KMS-11 (cell line): ENCODE results near the gene THBS4.
"Not testable (repeated sequence)": the region's sequence is repeated elsewhere in the genome, so short reads cannot be mapped to it uniquely, and the experiment has no call there.

Source experiments
- H2AFZ ChIP-seq: fragments of 200-600 bp; sonication (generic); 2 replicates; pipeline ENCODE4 v1.6.1; 2016; ENCODE audit warnings: antibody characterized with exemption, mixed run types, low read depth
- H3K27ac ChIP-seq: fragments of 200-600 bp; sonication (generic); 2 replicates; pipeline ENCODE4 v1.6.1; 2016; ENCODE audit warnings: mild to moderate bottlenecking, mixed run types
- H3K27me3 ChIP-seq: fragments of 200-600 bp; sonication (generic); 2 replicates; pipeline ENCODE4 v1.6.1; 2017; ENCODE audit warnings: mild to moderate bottlenecking, low read depth, mixed run types, moderate library complexity; ENCODE audit not compliant: insufficient read depth
- H3K36me3 ChIP-seq: fragments of 200-600 bp; sonication (generic); 2 replicates; pipeline ENCODE4 v1.6.1; 2017; ENCODE audit warnings: mild to moderate bottlenecking, mixed run types; ENCODE audit not compliant: insufficient read depth
- H3K4me1 ChIP-seq: fragments of 200-600 bp; sonication (generic); 2 replicates; pipeline ENCODE4 v1.6.1; 2016; ENCODE audit warnings: mild to moderate bottlenecking, low read depth, mixed run types; ENCODE audit not compliant: poor library complexity, severe bottlenecking
- H3K4me2 ChIP-seq: fragments of 200-600 bp; sonication (generic); 2 replicates; pipeline ENCODE4 v1.7.0; 2016; ENCODE audit warnings: mild to moderate bottlenecking, mixed run types
- H3K4me3 ChIP-seq: fragments of 200-600 bp; sonication (generic); IDR thresholded peaks from 2 replicates; pipeline ENCODE4 v1.6.1; 2017; ENCODE audit warnings: low read depth, low read length, mixed read lengths; ENCODE audit not compliant: insufficient read depth
- H3K79me2 ChIP-seq: fragments of 200-600 bp; sonication (generic); 2 replicates; pipeline ENCODE4 v1.6.1; 2016; ENCODE audit warnings: low read depth, mixed run types; ENCODE audit not compliant: insufficient read depth
- H3K9ac ChIP-seq: fragments of 200-600 bp; sonication (generic); 2 replicates; pipeline ENCODE4 v1.6.1; 2016; ENCODE audit warnings: mild to moderate bottlenecking, mixed run types
- H4K20me1 ChIP-seq: fragments of 200-600 bp; sonication (generic); 2 replicates; pipeline ENCODE4 v1.6.1; 2016; ENCODE audit warnings: mild to moderate bottlenecking, mixed run types; ENCODE audit not compliant: insufficient read depth
- TF ChIP-seq, protein P1 (sequence below): fragments of 200-600 bp; sonication (generic); conservative IDR thresholded peaks from 2 replicates; pipeline ENCODE4 v1.6.1; 2017; ENCODE audit warnings: low read depth, mild to moderate bottlenecking, antibody characterized with exemption, low read length, moderate library complexity, mixed read lengths

Gene THBS4

DNA sequence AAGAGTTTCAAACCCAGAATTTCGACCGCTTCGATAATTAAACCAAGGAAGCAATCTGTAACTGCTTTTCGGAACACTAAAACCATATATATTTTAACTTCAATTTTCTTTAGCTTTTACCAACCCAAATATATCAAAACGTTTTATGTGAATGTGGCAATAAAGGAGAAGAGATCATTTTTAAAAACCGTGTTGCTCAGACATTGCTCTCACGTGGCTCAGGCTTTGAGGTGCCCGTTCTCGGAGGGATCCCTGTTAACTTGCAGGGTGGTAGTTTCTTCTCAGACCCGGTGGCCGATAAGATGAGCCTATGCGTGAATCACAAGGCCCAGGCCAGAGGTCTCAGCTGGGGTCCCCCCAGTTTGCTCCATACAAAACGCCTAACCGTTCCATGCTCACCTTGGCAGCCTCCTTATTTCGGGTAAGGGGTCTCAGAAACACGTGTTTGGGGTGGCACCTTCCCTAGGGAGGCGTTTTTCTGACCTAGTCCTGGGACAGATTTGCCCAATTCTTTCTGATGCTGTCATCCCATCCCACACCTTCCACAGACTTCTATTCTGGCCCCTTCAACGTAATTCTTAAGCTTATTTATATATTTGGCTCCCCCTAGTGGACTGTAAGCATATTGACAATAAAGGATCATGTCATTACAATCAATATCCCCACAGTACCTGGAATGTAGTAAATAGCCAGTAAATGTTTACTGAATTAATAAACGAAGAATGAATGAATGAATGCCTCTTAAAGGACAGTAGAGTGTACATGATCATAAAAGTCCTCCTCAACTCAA lies 48.1 kb downstream of the THBS4 start:
- H3K36me3 ChIP-seq = no peaks in the 10 kb centered on the region
- no peaks in the 10 kb centered on the region for H3K27me3 ChIP-seq
- H3K9ac ChIP-seq = no peak overlapping the region
- no peak overlapping the region for H2AFZ ChIP-seq
- no peaks in the 10 kb centered on the region for H4K20me1 ChIP-seq
- H3K27ac ChIP-seq = no peak overlapping the region
- H3K4me3 ChIP-seq = no peak overlapping the region
- no peaks in the 10 kb centered on the region for H3K4me1 ChIP-seq
- TF ChIP-seq, protein P1, sequence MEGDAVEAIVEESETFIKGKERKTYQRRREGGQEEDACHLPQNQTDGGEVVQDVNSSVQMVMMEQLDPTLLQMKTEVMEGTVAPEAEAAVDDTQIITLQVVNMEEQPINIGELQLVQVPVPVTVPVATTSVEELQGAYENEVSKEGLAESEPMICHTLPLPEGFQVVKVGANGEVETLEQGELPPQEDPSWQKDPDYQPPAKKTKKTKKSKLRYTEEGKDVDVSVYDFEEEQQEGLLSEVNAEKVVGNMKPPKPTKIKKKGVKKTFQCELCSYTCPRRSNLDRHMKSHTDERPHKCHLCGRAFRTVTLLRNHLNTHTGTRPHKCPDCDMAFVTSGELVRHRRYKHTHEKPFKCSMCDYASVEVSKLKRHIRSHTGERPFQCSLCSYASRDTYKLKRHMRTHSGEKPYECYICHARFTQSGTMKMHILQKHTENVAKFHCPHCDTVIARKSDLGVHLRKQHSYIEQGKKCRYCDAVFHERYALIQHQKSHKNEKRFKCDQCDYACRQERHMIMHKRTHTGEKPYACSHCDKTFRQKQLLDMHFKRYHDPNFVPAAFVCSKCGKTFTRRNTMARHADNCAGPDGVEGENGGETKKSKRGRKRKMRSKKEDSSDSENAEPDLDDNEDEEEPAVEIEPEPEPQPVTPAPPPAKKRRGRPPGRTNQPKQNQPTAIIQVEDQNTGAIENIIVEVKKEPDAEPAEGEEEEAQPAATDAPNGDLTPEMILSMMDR = peak; percentile 90
- no peaks in the 10 kb centered on the region for H3K79me2 ChIP-seq
- H3K4me2 ChIP-seq = no peak overlapping the region

DNA sequence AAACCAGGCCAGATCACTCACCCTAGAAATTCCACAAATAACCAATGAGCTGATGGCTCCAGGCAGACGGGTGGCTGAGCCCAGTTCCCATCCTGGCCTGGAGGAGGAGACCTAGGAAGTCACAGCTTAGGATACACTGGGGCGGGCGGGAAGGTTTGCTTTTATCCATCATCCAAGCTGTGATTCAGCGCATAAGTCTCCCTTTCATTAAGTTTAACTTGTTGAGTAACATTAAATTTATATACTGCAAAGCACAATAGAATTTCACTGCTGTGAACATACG lies 55.7 kb downstream of the THBS4 start:
- TF ChIP-seq, protein P1 = no peak

DNA sequence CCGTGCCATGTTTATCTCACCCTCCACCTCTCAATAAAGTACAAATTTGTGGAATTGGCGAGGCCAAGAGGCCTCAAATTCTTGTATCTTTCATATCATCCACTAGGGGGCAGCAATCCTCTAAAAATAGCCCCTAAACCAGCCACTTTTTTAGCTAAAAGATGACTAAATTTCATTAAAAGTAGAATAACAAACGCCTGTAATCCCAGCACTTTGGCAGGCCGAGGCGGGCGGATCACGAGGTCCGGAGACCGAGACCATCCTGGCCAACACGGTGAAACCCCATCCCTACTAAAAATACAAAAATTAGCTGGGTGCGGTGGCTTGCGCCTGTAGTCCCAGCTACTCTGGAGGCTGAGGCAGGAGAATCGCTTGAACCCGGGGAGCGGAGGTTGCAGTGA lies 56.6 kb downstream of the THBS4 start:
- H3K36me3 ChIP-seq, H4K20me1 ChIP-seq, H3K4me2 ChIP-seq, H3K9ac ChIP-seq, H3K4me1 ChIP-seq, H3K27me3 ChIP-seq, H3K79me2 ChIP-seq, H3K4me3 ChIP-seq, H3K27ac ChIP-seq: not testable (repeated sequence)
- TF ChIP-seq, protein P1 = peak; percentile 95
- peak overlapping the region; percentile 35; the same call in 1 of the 2 replicates for H2AFZ ChIP-seq

More for the DNA sequence above, 55.7 kb downstream of the THBS4 start:
- H3K27ac ChIP-seq = no peak overlapping the region
- no peaks in the 10 kb centered on the region for H3K36me3 ChIP-seq
- H3K4me1 ChIP-seq = no peaks in the 10 kb centered on the region
- H3K4me3 ChIP-seq = no peak overlapping the region
- no peaks in the 10 kb centered on the region for H3K79me2 ChIP-seq
- H4K20me1 ChIP-seq = no peaks in the 10 kb centered on the region
- H2AFZ ChIP-seq = no peak overlapping the region
- no peaks in the 10 kb centered on the region for H3K27me3 ChIP-seq
- no peak overlapping the region for H3K9ac ChIP-seq
- no peak overlapping the region for H3K4me2 ChIP-seq

DNA sequence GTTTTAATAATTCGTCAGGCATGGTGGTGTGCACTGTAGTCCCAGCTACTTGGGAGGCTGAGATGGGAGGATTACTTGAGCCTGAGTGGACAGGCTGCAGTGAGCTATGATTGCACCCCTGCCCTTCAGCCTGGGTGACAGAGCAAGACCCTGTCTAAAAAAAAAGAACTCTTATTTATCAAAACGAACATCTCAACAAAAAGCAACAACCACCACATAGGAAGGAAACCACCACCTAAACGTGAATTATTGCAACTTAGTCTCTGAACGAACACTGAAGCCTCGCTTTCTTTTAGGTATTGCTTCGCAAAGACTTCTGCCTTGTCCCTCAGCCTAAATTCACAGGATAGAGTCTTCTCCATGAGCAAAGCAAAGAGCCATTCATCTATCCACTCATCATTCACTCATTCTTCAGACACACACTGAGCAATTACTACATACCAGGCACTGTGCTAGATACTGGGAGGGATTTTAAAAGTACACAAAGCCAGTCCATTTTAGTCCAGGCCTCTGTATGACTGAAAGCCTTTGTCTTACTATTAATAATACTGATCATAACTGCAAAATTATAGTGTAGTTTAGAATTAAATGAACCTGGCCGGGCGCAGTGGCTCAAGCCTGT lies 57.4 kb downstream of the THBS4 start:
- Histone ChIP-seq H3K9ac (no peak overlapping the region), H3K79me2 (no peaks in the 10 kb centered on the region), H3K27ac (no peak overlapping the region), H3K4me1 (no peaks in the 10 kb centered on the region), H4K20me1 (no peaks in the 10 kb centered on the region), H3K27me3 (no peaks in the 10 kb centered on the region), H3K4me3 (no peak overlapping the region), H2AFZ (no peak overlapping the region), H3K36me3 (no peaks in the 10 kb centered on the region), H3K4me2 (no peak overlapping the region)
- TF ChIP-seq, protein P1 = no peak
